Measurements from ENCODE around the gene KCNJ5. TPM values are rescaled to one million over a fixed set of nuclear protein-coding genes. Genes with fewer than 3 reads are reported as not detected.

The KCNJ5 gene
- total RNA-seq, 2 donors from 2014 or later = 0.60 to 1.1 TPM

DNA sequence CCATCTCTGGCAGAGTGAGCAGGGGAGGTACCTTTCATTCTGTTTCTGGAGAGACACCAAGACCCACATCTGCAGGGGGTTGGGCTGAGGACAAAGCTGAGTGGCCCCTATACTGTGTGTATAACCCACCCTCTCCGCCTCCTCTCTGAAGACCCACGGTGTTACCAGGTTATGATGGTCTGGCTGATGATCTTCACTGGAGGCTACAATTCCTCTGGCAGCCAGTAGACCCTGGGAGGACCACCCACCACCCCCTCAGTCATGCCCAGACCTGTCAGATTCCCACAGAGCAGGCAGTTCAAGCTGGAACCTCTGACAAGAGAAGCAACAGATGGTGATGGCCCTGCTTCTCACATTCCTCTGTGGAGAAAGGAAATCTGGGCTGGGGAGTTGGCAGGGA is 12.7 kb upstream of the KCNJ5 start:
- Mint-ChIP-seq H3K9me3 (no peaks in the 10 kb centered on the region), H3K4me1 (peaks cover 15% of the 10 kb centered on the region), H3K27me3 (ENCODE audit: insufficient read depth) (peaks cover 25% of the 10 kb centered on the region), H3K4me3 (no peak overlapping the region), H3K36me3 (ENCODE audit: low read depth) (no peaks in the 10 kb centered on the region), H3K27ac (no peak overlapping the region)
- H3K4me3 ChIP-seq (ENCODE audit: low read length) = no peak overlapping the region
- H3K36me3 ChIP-seq (ENCODE audit: control insufficient read depth, insufficient read depth, low read length) = no peaks in the 10 kb centered on the region
- H3K27me3 ChIP-seq (ENCODE audit: control insufficient read depth, insufficient read depth, low read length, poor library complexity, severe bottlenecking) = peaks cover 6% of the 10 kb centered on the region
- 95% methylated on average over 2 of the region's 2 CpGs; no CpG with 5 or more reads in 1 of the 2 experiments for WGBS, 2 experiments (ENCODE audit: insufficient coverage in 1 of 2, insufficient read length in 1 of 2)
- no peaks in the 10 kb centered on the region for H3K9me3 ChIP-seq (ENCODE audit: control insufficient read depth, low read length)
- DNase-seq = no peak
- peaks cover 6% of the 10 kb centered on the region for H3K4me1 ChIP-seq (ENCODE audit: control insufficient read depth, insufficient read depth, low read length)
- TF ChIP-seq, protein P1, sequence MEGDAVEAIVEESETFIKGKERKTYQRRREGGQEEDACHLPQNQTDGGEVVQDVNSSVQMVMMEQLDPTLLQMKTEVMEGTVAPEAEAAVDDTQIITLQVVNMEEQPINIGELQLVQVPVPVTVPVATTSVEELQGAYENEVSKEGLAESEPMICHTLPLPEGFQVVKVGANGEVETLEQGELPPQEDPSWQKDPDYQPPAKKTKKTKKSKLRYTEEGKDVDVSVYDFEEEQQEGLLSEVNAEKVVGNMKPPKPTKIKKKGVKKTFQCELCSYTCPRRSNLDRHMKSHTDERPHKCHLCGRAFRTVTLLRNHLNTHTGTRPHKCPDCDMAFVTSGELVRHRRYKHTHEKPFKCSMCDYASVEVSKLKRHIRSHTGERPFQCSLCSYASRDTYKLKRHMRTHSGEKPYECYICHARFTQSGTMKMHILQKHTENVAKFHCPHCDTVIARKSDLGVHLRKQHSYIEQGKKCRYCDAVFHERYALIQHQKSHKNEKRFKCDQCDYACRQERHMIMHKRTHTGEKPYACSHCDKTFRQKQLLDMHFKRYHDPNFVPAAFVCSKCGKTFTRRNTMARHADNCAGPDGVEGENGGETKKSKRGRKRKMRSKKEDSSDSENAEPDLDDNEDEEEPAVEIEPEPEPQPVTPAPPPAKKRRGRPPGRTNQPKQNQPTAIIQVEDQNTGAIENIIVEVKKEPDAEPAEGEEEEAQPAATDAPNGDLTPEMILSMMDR (conservative IDR thresholded peaks at IDR 0.05) = no peak
- no peak overlapping the region for H3K9ac ChIP-seq (ENCODE audit: extremely low read depth, low read length, poor library complexity, severe bottlenecking)
- no peak overlapping the region for H3K27ac ChIP-seq (ENCODE audit: low read depth, low read length)

DNA sequence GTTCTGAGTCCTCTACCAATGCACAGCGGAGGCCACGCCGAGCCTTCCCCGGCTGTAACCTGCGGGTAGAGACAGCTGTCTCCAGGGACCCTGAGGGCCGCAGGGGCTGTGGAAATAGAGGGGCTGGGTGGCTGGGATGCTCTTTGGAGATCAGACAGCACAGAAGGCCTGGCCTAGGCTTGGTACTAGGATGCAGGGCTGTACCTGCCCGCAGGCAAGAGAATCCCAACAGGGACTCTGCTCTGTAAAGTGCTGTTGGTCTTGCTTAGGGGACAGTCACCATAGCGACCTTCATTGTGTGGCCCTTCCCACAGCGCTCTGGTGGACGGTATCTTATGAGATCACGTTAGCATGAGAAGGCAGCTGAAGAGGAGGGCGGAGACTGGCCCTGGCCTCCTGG is 11.3 kb upstream of the KCNJ5 start:
- Histone ChIP-seq H3K9ac (ENCODE audit: extremely low read depth, low read length, poor library complexity, severe bottlenecking) (no peak overlapping the region), H3K4me1 (ENCODE audit: control insufficient read depth, insufficient read depth, low read length) (peaks cover 6% of the 10 kb centered on the region), H3K36me3 (ENCODE audit: control insufficient read depth, insufficient read depth, low read length) (no peaks in the 10 kb centered on the region), H3K4me3 (ENCODE audit: low read length) (no peak overlapping the region), H3K9me3 (ENCODE audit: control insufficient read depth, low read length) (no peaks in the 10 kb centered on the region), H3K27me3 (ENCODE audit: control insufficient read depth, insufficient read depth, low read length, poor library complexity, severe bottlenecking) (peaks cover 9% of the 10 kb centered on the region), H3K27ac (ENCODE audit: low read depth, low read length) (no peak overlapping the region)
- Mint-ChIP-seq H3K9me3 (no peaks in the 10 kb centered on the region), H3K4me3 (no peak overlapping the region), H3K27me3 (ENCODE audit: insufficient read depth) (peaks cover 17% of the 10 kb centered on the region), H3K4me1 (peaks cover 13% of the 10 kb centered on the region), H3K36me3 (ENCODE audit: low read depth) (no peaks in the 10 kb centered on the region), H3K27ac (no peak overlapping the region)
- TF ChIP-seq, protein P1 (conservative IDR thresholded peaks at IDR 0.05) = no peak
- peak; percentile 74 for DNase-seq
- 63 to 82% methylated on average over 4 to 12 of the region's 12 CpGs for WGBS, 2 experiments (ENCODE audit: insufficient coverage in 1 of 2, insufficient read length in 1 of 2)

DNA sequence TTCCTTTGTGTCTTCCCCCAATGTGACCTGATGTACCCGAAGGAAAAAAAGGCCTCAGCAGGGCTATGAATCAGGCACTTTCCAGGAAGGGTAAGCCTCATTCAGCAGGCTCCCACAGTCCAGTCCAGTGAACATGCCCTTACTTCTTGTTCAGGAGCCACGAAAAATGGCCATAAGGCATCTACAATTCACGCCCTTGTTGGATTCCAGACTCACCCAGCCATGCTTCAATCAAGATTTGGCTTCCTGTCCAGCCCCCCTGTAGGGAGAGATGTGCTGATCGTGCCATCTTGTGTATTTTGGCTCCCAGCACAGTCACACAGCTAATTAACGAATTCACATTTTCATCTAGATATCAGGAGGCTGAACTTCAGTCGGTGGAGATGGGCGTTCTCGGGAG is 9.9 kb upstream of the KCNJ5 start:
- Mint-ChIP-seq H3K27ac (no peak overlapping the region), H3K36me3 (ENCODE audit: low read depth) (no peaks in the 10 kb centered on the region), H3K27me3 (ENCODE audit: insufficient read depth) (peaks cover 20% of the 10 kb centered on the region), H3K4me1 (peaks cover 16% of the 10 kb centered on the region), H3K9me3 (no peaks in the 10 kb centered on the region), H3K4me3 (no peak overlapping the region)
- H3K4me1 ChIP-seq (ENCODE audit: control insufficient read depth, insufficient read depth, low read length) = peaks cover 7% of the 10 kb centered on the region
- no peak overlapping the region for H3K9ac ChIP-seq (ENCODE audit: extremely low read depth, low read length, poor library complexity, severe bottlenecking)
- WGBS, 2 experiments (ENCODE audit: insufficient coverage in 1 of 2, insufficient read length in 1 of 2) = 94 to 95% methylated on average over 7 to 8 of the region's 8 CpGs
- peaks cover 9% of the 10 kb centered on the region for H3K27me3 ChIP-seq (ENCODE audit: control insufficient read depth, insufficient read depth, low read length, poor library complexity, severe bottlenecking)
- TF ChIP-seq, protein P1 (conservative IDR thresholded peaks at IDR 0.05) = no peak
- H3K27ac ChIP-seq (ENCODE audit: low read depth, low read length) = no peak overlapping the region
- no peak for DNase-seq
- H3K4me3 ChIP-seq (ENCODE audit: low read length) = no peak overlapping the region
- no peaks in the 10 kb centered on the region for H3K36me3 ChIP-seq (ENCODE audit: control insufficient read depth, insufficient read depth, low read length)
- H3K9me3 ChIP-seq (ENCODE audit: control insufficient read depth, low read length) = no peaks in the 10 kb centered on the region
